ENCODE measurements around the gene C10orf120.

C10orf120 gene

GRCh38 chr10:122703483-122704448 lies 4.1 kb upstream of the C10orf120 start:
- peak; percentile 58 for FAIRE-seq

GRCh38 chr10:122702275-122702674 lies 2.6 kb upstream of the C10orf120 start:
- FAIRE-seq = no peak

GRCh38 chr10:122701652-122702051 lies 2.0 kb upstream of the C10orf120 start:
- no peak for FAIRE-seq

GRCh38 chr10:122696687-122697086 lies 3.0 kb downstream of the C10orf120 start:
- FAIRE-seq = no peak

GRCh38 chr10:122692744-122693143 lies 6.9 kb downstream of the C10orf120 start:
- FAIRE-seq = no peak

- no peak for FAIRE-seq
Observed at GRCh38 chr10:122689146-122689820, 10.4 kb downstream of the C10orf120 start.

- no peak for FAIRE-seq
Observed at GRCh38 chr10:122688293-122688989, 11.2 kb downstream of the C10orf120 start.

GRCh38 chr10:122682522-122682921 lies 17.1 kb downstream of the C10orf120 start:
- FAIRE-seq = no peak

- no peak for FAIRE-seq
Observed at GRCh38 chr10:122678266-122678665, 21.4 kb downstream of the C10orf120 start.

- FAIRE-seq = no peak
Observed at GRCh38 chr10:122675278-122675677, 24.4 kb downstream of the C10orf120 start.

GRCh38 chr10:122674781-122675180 lies 24.9 kb downstream of the C10orf120 start:
- no peak for FAIRE-seq

GRCh38 chr10:122673731-122674130 lies 25.9 kb downstream of the C10orf120 start:
- FAIRE-seq = no peak

GRCh38 chr10:122673269-122673668 lies 26.4 kb downstream of the C10orf120 start:
- no peak for FAIRE-seq

- no peak for FAIRE-seq
Observed at GRCh38 chr10:122672655-122673054, 27.0 kb downstream of the C10orf120 start.

GRCh38 chr10:122671355-122671754 lies 28.3 kb downstream of the C10orf120 start:
- no peak for FAIRE-seq

GRCh38 chr10:122669842-122670241 lies 29.8 kb downstream of the C10orf120 start:
- no peak for FAIRE-seq

GRCh38 chr10:122669045-122669444 lies 30.6 kb downstream of the C10orf120 start:
- FAIRE-seq = no peak

- no peak for FAIRE-seq
Observed at GRCh38 chr10:122665946-122666345, 33.7 kb downstream of the C10orf120 start.

GRCh38 chr10:122665329-122665860 lies 34.3 kb downstream of the C10orf120 start:
- no peak for FAIRE-seq

GRCh38 chr10:122664501-122664900 lies 35.1 kb downstream of the C10orf120 start:
- FAIRE-seq = no peak

- no peak for FAIRE-seq
Observed at GRCh38 chr10:122663516-122664130, 36.0 kb downstream of the C10orf120 start.

GRCh38 chr10:122662231-122662630 lies 37.4 kb downstream of the C10orf120 start:
- no peak for FAIRE-seq

- FAIRE-seq = no peak
Observed at GRCh38 chr10:122660696-122661095, 39.0 kb downstream of the C10orf120 start.
